HG03571 (cell line): ENCODE results near the gene OR2V1.
"Not testable (repeated sequence)": the region's sequence is repeated elsewhere in the genome, so short reads cannot be mapped to it uniquely, and the experiment has no call there.

ENCODE experiments used
- ATAC-seq: cut with Tn5 transposase; IDR thresholded peaks from one replicate; pipeline ENCODE4 v1.9.1; 2021; ENCODE audit not compliant: unreplicated experiment

The OR2V1 gene

DNA sequence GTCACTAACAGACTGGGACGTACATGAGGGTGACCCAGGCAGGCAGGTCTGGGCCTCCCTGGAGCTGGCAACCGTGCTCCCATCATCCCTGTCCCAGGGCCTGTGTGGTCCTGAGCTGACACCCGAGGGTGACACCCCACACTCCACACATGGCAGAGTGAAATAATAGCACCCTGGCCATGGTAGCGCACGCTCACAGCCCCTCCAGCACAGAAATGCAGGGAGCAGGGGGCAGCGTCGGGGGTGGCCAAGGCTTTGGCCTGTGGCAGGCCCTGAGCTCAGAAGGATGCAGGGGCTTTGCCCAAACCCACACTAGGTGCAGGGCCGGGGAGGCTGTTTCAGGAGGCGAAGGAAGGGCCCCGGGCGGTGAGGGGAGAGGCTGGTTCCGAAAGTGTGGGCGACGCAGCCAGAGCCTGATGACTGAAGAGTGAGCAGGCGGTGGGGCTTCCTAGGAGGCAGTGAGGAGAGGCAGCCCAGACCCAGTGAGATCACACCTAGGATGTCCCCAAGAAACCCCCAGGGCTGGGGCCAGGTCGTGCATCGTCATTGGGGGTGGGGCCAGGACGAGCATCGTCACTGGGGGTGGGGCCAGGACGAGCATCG lies 29.3 kb upstream of the OR2V1 start:
- peak; percentile 49 for ATAC-seq

DNA sequence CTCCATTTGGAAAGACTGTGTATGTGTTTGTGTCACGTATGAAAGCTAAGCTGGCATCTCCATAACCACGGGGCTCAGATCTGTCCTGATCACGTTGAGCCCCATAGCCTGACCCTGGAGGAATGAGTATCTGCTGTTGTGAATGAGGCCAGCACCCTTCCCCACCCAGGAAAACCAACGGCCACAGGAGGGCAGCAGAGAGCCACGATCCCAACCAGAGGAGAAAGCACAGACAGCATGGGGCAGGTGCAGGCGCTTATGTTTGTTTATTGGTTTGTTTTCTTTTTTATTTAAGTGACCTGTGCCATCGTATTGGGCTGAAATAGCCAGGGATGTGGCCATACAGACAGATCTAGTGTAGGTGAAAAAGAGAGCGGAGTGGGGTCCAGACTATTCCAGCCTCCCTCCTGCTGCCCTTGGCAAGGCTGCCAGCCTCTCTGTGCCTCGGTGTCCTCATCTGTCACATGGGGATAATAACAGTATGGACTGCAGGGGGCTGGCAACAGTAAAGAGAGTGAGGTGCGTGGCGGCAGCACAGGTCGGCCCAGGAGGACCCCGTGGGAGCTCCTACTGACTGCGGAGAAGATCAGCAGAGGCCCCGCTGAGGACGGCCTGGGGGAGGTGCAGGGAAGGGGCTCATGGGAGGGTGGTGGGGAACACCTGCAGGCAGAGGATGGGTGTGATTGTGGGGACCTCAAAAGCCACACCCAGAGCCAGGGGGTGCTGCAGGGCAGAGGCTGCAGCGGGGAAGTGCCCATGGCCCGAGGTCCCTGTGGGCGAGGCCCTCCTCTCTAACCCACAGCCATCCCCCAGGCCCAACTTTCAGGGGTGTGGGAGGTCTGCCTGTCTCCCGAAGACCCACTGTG lies 28.6 kb upstream of the OR2V1 start:
- peak; percentile 60 for ATAC-seq

DNA sequence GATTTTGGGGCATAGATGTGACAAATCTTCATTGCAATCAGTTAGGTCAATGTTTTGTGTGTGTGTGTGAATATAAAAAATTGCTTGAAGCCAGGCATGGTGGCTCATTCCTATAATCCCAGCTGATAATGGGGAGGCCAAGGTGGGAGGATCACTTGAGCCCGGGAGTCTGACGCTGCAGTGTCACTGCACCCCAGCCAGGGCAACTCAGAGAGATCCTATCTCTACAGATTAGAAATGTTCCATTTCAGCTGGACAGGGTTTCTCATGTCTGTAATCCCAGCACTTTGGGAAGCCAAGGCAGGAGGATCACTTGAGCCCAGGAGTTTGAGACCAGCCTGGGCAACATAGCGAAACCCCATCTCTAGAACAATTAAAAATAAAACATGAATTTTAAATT lies 27.9 kb upstream of the OR2V1 start:
- no peak for ATAC-seq

DNA sequence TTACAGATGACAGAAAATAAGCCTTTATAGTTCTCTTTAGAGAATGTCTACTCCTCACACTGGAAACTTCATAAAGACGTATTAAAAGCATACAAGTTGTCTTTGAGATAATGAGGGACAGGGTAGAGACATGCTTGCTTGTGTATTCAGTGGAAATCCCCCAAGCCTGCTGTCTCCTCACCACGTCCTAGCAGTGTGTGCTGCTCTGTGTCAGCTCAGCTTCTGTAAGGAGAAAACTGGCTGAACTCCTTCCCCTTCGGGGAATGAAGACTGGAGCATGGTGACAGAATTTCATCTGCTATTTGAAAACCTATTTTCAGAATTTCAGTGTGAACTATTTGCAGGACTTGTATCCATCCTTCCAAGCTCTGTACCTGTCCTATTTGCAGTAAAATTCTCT lies 25.8 kb upstream of the OR2V1 start:
- no peak for ATAC-seq

DNA sequence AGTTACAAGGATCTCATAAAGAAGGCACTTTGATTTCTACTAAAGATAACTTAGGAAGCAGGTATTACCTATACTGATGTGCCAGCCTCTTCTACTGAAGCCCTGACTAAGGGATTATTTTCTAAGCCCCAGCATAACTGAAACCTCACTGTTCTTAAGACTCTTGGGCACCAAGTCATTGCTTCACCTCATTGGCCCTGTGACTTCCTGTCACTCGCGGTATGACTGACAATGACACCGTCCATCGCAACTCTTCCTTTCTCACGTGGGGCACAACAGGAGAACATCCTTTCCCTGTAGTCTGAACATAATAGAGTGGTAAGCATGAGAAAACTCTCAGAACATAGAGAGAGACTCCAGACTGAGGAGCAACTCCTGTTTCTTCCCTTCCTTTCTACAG lies 22.8 kb upstream of the OR2V1 start:
- ATAC-seq: no peak

DNA sequence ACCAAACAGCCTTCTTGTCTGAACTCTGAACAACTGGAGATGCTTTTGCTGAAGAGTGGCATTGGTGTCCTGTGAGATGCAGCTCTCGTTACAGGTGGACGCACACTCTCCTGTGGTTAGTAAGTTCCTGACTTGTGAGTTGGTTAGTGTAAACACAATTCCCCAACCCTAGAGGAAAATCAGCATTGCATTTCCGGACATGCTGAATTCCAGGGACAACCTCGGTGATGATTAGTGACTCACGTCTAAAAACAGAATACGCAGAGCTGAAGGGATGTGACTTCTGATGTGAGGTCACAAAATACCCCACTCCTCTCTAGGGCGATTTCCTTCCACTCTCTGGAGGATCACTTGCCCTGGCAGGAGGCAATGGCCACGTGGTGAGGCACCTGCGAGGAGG lies 21.4 kb upstream of the OR2V1 start:
- ATAC-seq: no peak

DNA sequence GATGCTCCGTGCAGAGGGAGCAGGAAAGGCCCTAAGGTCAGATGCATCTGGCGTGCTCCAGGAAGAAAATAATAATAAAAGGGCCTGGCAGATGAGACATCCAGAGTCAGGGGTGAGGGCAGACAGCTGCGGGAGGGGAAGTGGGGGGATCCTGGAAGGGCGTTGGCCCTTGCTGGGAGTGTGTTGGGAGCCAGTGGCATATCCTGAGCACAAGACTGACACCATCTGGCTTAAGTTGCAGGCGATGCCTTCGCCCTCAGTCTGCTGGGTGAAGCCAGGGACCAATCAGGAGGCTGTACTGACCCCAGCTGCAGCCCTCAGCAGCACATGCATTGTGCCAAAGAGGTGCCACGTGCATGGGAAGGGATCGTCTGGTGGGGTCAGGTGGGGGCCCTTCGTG lies 20.2 kb upstream of the OR2V1 start:
- no peak for ATAC-seq

DNA sequence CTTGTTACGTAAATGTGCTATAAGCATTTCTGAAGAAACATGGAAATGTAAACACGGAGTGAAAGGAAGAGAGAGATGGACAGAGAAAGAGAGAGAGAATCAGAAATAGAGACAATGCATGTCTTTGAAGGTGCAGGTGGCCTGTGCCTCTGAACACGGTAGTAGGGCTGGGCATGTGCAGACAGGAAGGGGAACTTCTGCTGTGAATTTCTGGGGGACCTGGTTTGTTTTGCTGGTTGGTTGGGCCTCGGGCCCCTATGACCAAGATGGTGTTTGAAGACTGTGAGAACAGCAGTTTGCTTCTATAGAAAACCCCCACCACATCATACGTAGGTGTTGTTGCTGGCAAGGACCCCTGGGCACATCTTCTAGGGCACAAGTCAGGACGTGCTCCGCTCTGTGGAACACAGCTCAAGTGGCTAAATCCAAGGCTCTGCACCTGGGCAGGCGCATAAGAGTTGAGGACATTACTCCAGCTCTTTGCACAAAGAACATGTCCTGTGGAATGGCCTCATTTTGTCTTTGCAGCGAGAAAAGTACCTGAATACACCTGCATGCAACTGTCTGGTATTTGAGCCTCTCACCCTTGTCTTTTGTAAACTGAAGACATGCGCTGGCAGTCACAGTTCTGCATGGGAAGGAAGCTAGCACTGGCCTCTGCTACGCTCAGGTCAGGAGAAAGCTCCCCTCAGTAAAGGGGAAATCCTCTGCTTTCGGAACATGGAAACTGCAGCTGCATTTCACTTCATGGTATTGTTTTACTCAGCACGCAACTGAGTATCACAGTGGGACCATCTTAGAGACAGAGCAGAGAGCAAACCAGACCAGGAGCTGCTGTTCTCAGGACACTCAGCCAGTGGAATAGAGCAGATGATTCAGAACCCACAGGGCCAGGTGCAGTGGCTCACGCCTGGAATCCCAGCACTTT lies 19.1 kb upstream of the OR2V1 start:
- no peak for ATAC-seq

DNA sequence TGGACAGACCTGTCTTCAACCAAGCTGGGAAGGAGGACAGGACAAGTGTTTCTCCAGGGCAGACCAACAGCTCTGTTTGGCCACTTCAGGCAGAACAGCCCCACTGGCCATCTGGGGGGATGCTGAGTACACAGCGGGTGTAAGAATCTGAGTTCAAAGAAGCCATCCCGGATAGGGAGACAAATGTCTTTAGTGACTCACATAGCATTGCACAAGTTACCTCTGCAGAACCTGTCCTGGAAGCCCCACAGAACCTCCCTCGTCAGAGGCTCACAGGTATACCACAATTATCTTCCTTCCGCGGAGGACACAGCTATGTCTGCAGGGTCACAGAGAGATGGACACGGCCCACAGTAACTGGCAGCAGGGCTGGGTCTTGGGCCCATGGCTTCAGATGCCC lies 18.4 kb upstream of the OR2V1 start:
- ATAC-seq: no peak

DNA sequence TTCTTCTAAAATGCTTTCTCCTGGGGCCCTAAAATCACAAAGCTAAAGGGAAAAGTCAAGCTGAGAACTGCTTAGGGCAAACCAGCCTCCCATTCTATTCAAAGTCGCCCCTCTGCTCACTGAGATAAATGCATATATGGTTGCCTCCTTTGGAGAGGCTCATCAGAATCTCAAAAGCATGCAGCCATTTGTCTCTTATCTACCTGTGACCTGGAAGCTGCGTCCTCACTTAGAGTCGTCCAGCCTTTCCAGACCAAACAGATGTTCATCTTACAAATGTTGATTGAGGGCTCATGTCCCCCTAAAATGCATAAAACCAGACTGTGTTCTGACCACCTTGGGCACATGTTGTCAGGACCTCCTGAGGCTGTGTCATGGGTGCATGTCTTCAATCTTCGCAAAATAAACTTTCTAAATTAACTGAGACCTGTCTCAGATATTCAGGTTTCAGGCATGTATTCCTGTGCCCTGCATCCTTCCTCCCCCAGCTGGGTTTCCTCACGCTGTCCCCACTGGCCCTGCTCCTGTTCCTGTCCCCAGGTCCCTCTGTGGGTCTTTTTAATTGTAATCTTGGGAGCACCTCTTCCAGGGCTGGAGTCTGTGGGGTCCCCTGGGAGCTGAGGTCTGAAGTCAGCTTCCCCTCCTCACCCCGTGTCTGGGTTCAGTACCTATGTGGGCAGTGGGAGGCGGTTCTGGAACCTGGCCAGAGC lies 16.1 kb upstream of the OR2V1 start, which contains the start of gene OR2V2:
Gene OR2V2 (plus strand): TSS at position 660 of the 710 bp plus-strand sequence. CDS start 7,357 bp downstream, outside the sequence.
- ATAC-seq: not testable (repeated sequence)

DNA sequence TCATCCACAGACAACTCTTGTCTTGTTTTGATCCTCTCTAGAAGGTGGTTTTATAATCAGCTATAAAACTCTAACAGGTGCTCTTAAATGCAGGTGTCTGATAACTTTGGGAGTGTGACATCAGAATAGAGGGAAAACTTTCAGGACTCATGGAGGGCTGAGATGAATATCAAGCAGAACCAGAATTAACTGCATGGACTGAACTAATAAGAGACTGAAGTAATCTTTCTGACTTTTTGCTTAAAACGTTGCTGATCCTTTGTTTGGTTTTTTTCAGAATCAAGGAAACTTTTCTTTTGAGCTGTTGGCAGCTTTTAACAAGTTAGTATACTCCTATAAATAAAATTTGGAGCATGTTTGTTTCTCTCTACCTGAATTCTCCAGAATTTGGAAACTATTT lies 14.2 kb upstream of the OR2V1 start:
- no peak for ATAC-seq

DNA sequence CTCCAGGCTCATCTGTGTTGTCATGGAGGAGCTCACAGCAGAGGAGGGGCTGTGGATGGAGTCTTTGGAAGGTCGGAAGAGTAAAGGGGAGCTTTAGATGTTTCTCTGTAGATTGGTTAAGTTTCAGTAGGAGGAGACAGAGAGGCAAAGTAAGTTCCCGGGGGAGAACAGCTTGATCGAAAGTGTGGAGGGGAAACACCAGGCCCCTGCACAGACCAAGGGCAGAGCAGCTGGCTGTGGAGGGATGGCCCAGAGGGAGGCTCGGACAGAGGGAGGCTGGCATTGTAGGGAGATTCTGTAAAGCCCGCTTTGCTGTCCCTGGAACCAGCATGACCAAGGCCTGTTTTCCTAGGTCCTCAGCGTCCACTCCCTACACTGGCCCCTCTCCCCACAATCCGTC lies 11.1 kb upstream of the OR2V1 start:
- no peak for ATAC-seq

DNA sequence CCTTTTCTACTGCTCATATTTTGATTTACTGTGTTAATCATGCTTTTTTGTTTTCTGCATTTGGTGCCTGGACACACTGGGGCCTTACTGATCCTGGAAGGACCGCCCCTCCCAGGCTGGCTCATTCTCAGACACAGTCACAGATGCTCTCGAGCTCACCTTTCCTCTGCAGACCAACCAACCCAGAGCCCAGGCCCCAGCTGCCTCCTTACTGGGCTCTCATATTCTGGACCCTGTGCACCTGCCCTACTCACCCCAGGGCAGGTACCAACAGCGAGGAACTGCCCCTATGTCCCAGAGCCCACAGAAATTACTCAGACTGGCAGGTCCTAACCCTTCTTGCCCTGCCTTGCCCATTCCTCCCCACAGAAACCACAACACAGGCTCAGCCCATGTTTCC lies 9.8 kb upstream of the OR2V1 start:
- ATAC-seq: no peak

DNA sequence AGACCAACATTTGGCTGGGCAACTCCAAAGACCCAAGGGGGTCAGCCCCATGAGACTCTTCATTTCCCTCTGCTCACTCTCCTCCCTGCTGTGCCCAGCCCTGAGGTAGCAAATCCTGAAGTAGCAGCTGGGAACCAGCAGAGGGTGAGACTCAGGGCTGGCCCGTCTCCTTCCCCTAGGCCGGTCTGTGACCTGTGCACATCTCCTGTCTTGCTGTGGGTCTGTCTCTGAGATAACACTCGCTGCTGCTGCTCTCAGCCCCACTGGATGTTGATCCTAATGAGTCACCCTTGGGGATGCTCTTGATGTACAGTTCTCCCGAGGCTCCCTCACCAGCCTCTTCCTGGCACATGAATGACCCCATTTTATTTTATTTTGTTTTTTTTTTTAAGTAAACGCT lies 7.3 kb upstream of the OR2V1 start:
- ATAC-seq: no peak

DNA sequence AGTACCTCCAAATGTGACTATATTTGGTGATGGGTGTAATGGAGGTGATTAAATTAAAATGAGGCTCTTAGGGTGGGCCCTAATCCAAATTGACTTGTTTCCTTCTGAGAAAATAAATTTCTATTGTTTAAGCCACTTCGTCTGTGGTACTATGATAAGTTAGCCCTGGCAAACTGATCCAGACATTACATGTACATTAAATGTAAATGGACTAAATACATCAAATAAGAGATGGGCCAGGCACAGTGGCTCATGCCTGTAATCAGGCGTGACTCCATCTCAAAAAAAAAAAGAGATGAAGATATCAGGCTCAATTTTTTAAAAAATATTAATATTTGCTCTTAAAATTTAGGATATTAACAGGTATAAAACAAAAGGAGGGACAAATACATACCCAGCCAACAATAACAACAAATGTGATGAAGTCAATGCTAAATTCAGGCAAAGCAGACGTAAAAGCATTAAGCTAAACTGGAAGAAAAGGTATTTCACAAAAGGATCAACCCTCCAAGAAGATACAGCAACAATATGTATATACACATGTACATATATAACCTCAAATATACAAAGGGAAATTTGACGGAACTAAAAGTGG lies 5.5 kb upstream of the OR2V1 start:
- ATAC-seq: no peak

DNA sequence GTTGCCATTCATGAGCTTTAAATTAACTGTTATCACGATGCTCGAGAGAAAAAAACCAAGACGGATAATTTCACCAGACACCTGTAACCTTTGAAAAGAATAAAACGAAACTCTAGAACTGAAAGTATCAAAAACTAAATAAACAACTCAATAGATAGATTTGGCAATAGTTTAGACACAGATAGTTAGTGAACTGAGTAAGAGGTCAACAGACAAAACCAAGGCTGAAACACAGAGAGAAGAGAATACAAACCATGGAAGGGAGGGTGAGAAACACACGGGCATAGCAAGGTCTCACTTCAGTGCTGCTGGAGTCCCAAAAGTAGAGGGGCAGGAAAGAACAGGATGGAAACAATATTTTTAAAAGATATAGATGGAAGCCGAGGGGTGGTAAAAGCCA lies 3.3 kb upstream of the OR2V1 start:
- no peak for ATAC-seq

DNA sequence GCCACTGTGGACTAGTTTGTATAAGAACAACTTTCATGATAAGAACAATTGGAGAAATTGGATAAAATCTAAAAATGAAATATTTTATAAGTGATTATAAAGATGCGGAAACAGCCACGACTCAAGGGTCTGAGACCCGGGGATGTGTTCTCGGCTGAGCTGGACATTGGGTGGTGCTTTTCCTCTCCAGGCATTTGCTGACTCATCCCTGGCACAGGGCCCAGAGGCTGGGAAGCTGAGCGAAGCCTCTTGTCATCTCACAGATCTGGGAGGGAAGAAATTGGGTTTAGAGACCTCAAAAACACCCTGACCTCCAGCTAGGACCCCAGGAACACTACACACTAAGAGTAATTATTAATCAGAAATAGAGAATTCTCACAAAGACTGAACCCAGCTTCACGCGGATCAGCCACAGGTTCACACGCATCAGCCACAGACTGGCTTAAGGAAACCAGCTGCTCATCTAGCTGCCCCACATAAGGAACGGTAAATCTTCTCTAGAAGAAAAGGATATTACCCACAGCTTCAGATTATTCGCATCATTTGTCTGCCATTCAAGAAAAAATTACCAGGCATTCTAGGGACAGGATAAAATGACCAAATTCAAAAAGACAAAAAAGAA lies 2.8 kb upstream of the OR2V1 start:
- ATAC-seq: no peak

DNA sequence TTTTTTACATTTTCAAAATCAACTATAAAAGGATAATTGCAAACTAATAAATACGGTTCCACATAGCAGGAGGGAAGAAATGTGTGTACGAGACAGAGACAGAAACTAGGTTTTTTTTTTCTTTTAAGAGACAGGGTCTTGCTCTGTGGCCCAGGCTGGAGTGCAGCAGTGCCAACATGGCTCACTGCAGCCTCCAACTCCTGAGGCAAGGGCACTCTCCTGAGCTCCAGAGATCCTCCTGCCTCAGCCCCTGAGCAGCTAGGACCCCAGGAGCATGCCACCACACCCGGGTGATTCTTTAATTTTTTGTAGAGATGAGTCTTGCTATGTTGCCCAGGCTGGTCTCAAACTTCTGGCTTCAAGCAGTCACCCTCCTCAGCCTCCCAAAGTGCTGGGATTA lies 2.1 kb upstream of the OR2V1 start:
- no peak for ATAC-seq

DNA sequence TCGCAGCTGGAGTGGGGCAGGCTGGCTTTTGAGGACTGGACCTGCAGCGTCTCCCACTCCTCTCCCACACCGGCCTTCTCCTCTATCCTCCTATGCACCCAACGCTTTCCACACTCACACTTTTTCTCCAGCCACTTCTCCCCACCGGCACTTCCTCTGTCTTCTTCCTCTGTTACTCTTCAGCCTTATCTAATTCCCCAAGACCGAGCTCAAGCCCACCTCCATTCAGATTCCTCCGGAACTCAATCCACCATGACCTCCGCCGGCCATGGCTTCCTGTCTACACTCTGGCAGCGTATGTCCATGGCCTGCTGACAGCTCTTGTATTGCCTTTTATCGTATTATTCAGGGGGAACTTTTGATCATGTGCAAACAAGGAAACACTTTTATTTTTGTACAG lies 545 bp upstream of the OR2V1 start:
- ATAC-seq: no peak

DNA sequence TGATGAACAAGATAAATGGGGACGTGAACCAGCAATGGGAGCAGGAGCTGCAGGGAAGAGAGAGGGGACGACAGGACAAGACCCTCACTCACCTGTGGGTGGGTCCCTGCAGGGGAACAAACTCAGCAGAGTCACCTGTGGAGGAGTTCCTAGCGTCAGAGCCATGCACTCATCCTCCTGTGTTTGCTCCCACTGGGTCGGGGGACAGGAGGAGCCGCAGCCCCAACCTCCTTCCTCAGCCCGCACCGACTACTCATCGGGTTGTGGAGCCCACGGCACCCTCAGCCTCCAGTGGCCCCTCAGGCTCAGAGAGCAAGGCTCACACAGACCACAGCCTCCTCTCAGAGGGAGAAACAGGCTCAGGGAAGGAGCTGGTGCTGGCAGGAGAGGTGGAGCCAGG lies 888 bp downstream of the OR2V1 start:
- ATAC-seq: not testable (repeated sequence)
